ENCODE data around the gene ARPC5L. TPM values are rescaled to one million over a fixed set of nuclear protein-coding genes. Genes with fewer than 3 reads are reported as not detected.

ARPC5L gene
- total and polyA plus RNA-seq, 9 of the 15 experiments (the other 6 are each of a cell fraction or from before 2014, with no cell fraction given) = 25.4 to 113 (median 63.8) TPM

DNA sequence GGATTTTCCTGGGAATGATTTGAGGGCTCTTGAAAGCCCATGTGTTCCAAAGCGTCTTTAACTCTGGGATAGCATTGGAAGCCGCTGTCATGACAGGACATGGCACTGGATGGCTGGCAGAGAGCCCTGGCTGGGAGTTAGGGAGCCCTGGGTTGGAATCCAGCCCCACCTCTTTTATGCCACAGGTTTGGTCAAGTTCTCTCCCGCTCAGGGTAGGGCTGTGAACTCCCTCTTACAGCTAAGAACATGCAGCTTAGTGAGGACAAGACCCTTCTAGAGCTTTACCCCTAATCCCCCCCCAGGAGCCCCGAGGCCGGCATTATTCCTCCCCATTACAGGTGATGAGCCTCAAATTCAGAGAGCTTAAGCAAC, 47.8 kb upstream of the ARPC5L start:
- intact Hi-C loops (cut with micrococcal nuclease) (no loop called here), in situ Hi-C loops (cut with MboI) (no loop called here)
- Histone ChIP-seq H3K27me3 (ENCODE audit: control insufficient read depth in 2 of 2, insufficient read depth in 2 of 2, low read length in 2 of 2) (no peaks in the 10 kb centered on the region), H3K79me2 (ENCODE audit: control insufficient read depth, insufficient read depth, low read length) (no peaks in the 10 kb centered on the region), H3K9me1 (ENCODE audit: control insufficient read depth, insufficient read depth, low read length) (no peaks in the 10 kb centered on the region), H3K4me2 (ENCODE audit: insufficient read depth, low read length) (no peak overlapping the region), H3K27ac (ENCODE audit: extremely low read depth, low read depth, low read length) (no peak overlapping the region), H3K9me3 (replicated peaks; ENCODE audit: control insufficient read depth, insufficient read depth, low read depth, low read length) (no peaks in the 10 kb centered on the region), H3K4me3 (no peak overlapping the region), H3K4me1 (replicated peaks in 1 of 2; ENCODE audit: control insufficient read depth in 2 of 2, insufficient read depth in 2 of 2, low read length in 2 of 2) (peaks cover 12 to 20% of the 10 kb centered on the region in 2 experiments), H2AFZ (ENCODE audit: low read depth, low read length) (peak overlapping the region; percentile 61), H3K9ac (ENCODE audit: insufficient read depth in 1 of 2, low read depth in 2 of 2, low read length in 2 of 2) (peak overlapping the region in 1 of 2 experiments; percentile 26; a peak in 1 of 4 replicates), H4K20me1 (replicated peaks; ENCODE audit: control insufficient read depth, insufficient read depth, low read length) (no peaks in the 10 kb centered on the region), H3K36me3 (ENCODE audit: control insufficient read depth, insufficient read depth, low read length) (no peaks in the 10 kb centered on the region)
- no peak for ATAC-seq
- CTCF ChIA-PET (ENCODE audit: low intra/inter-chr PET ratio) = no interaction called here
- WGBS (ENCODE audit: insufficient coverage, low coverage, missing lambda C conversion rate) = 32% methylated on average over 5 of the region's 5 CpGs
- BruUV-seq (replicated peaks) = no TSS peak
- POLR2A ChIA-PET = interaction anchor here (0.6 to 1.6 kb wide), 5 partner anchors 13 to 1874 kb away, joined by 3 to 6 read pairs (median 3); partner anchors contain the start of gene HSPA5
- FAIRE-seq = no peak
- DNase-seq (ENCODE audit: extremely low read depth in 1 of 4, low spot score in 3 of 4) = no peak
- no peak for TF ChIP-seq NFE2L1 (tag; IDR thresholded peaks at IDR 0.05; ENCODE audit: borderline replicate concordance, low read depth)
- no peak for TF ChIP-seq STAT5A (IDR thresholded peaks at IDR 0.05; ENCODE audit: borderline replicate concordance, low read length)
- TF ChIP-seq BRD4 (IDR thresholded peaks at IDR 0.05) = no peak
- no peak for TF ChIP-seq ZNF12 (CRISPR knock-in tag; IDR thresholded peaks at IDR 0.05)
- TF ChIP-seq NCOR1 (IDR thresholded peaks at IDR 0.05) = no peak
- no peak for TF ChIP-seq RBM22 (IDR thresholded peaks at IDR 0.05; ENCODE audit: low read depth, low read length, poor library complexity, severe bottlenecking)
- no peak for TF ChIP-seq SUPT5H (IDR thresholded peaks at IDR 0.05)
- no peak for TF ChIP-seq ZNF707 (CRISPR knock-in tag; conservative IDR thresholded peaks at IDR 0.05)
- no peak for TF ChIP-seq IRF2 (CRISPR knock-in tag; IDR thresholded peaks at IDR 0.05)
- no peak for TF ChIP-seq SNIP1 (IDR thresholded peaks at IDR 0.05; ENCODE audit: low read depth)
- TF ChIP-seq, protein P1, sequence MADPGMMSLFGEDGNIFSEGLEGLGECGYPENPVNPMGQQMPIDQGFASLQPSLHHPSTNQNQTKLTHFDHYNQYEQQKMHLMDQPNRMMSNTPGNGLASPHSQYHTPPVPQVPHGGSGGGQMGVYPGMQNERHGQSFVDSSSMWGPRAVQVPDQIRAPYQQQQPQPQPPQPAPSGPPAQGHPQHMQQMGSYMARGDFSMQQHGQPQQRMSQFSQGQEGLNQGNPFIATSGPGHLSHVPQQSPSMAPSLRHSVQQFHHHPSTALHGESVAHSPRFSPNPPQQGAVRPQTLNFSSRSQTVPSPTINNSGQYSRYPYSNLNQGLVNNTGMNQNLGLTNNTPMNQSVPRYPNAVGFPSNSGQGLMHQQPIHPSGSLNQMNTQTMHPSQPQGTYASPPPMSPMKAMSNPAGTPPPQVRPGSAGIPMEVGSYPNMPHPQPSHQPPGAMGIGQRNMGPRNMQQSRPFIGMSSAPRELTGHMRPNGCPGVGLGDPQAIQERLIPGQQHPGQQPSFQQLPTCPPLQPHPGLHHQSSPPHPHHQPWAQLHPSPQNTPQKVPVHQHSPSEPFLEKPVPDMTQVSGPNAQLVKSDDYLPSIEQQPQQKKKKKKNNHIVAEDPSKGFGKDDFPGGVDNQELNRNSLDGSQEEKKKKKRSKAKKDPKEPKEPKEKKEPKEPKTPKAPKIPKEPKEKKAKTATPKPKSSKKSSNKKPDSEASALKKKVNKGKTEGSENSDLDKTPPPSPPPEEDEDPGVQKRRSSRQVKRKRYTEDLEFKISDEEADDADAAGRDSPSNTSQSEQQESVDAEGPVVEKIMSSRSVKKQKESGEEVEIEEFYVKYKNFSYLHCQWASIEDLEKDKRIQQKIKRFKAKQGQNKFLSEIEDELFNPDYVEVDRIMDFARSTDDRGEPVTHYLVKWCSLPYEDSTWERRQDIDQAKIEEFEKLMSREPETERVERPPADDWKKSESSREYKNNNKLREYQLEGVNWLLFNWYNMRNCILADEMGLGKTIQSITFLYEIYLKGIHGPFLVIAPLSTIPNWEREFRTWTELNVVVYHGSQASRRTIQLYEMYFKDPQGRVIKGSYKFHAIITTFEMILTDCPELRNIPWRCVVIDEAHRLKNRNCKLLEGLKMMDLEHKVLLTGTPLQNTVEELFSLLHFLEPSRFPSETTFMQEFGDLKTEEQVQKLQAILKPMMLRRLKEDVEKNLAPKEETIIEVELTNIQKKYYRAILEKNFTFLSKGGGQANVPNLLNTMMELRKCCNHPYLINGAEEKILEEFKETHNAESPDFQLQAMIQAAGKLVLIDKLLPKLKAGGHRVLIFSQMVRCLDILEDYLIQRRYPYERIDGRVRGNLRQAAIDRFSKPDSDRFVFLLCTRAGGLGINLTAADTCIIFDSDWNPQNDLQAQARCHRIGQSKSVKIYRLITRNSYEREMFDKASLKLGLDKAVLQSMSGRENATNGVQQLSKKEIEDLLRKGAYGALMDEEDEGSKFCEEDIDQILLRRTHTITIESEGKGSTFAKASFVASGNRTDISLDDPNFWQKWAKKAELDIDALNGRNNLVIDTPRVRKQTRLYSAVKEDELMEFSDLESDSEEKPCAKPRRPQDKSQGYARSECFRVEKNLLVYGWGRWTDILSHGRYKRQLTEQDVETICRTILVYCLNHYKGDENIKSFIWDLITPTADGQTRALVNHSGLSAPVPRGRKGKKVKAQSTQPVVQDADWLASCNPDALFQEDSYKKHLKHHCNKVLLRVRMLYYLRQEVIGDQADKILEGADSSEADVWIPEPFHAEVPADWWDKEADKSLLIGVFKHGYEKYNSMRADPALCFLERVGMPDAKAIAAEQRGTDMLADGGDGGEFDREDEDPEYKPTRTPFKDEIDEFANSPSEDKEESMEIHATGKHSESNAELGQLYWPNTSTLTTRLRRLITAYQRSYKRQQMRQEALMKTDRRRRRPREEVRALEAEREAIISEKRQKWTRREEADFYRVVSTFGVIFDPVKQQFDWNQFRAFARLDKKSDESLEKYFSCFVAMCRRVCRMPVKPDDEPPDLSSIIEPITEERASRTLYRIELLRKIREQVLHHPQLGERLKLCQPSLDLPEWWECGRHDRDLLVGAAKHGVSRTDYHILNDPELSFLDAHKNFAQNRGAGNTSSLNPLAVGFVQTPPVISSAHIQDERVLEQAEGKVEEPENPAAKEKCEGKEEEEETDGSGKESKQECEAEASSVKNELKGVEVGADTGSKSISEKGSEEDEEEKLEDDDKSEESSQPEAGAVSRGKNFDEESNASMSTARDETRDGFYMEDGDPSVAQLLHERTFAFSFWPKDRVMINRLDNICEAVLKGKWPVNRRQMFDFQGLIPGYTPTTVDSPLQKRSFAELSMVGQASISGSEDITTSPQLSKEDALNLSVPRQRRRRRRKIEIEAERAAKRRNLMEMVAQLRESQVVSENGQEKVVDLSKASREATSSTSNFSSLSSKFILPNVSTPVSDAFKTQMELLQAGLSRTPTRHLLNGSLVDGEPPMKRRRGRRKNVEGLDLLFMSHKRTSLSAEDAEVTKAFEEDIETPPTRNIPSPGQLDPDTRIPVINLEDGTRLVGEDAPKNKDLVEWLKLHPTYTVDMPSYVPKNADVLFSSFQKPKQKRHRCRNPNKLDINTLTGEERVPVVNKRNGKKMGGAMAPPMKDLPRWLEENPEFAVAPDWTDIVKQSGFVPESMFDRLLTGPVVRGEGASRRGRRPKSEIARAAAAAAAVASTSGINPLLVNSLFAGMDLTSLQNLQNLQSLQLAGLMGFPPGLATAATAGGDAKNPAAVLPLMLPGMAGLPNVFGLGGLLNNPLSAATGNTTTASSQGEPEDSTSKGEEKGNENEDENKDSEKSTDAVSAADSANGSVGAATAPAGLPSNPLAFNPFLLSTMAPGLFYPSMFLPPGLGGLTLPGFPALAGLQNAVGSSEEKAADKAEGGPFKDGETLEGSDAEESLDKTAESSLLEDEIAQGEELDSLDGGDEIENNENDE (IDR thresholded peaks at IDR 0.05; ENCODE audit: low read depth, low read length) = no peak
- no peak for TF ChIP-seq SIRT6 (IDR thresholded peaks at IDR 0.05; ENCODE audit: low read depth, low read length)
- no peak for TF ChIP-seq ZNF445 (CRISPR knock-in tag; IDR thresholded peaks at IDR 0.05; ENCODE audit: low read depth)
